Cardiac muscle cell (in vitro differentiated cells and primary cell): ENCODE measurements around the gene ACOXL. TPM values are rescaled to one million over a fixed set of nuclear protein-coding genes. Genes with fewer than 3 reads are reported as not detected.
"Not testable (repeated sequence)": the region's sequence is repeated elsewhere in the genome, so short reads cannot be mapped to it uniquely, and the experiment has no call there.

Experiments used
- DNase-seq, 2 donors: peaks; one replicate each; pipeline versions ENCODE4 v3.0.0 to v3.0.0-alpha.2; 2010 to 2017; ENCODE audit warnings: low read depth in 1 of 2, low spot score in 1 of 2
- H3K27ac ChIP-seq: fragments of 200-600 bp; sonication (generic); 2 replicates; pipeline ENCODE4 v1.5.1; 2016
- H3K27me3 ChIP-seq: fragments of 200-600 bp; sonication (generic); 2 replicates; pipeline ENCODE4 v1.6.0; 2016; ENCODE audit warnings: control low read depth
- H3K36me3 ChIP-seq: fragments of 200-600 bp; sonication (generic); 2 replicates; pipeline ENCODE4 v1.5.1; 2016; ENCODE audit warnings: control low read depth
- H3K4me1 ChIP-seq: fragments of 200-600 bp; sonication (generic); 2 replicates; pipeline ENCODE4 v1.8.1; 2017; ENCODE audit warnings: low read depth, mild to moderate bottlenecking, mixed run types
- H3K4me3 ChIP-seq: fragments of 200-600 bp; sonication (generic); 2 replicates; pipeline ENCODE4 v1.5.1; 2016; ENCODE audit warnings: mild to moderate bottlenecking
- H3K9me3 ChIP-seq: fragments of 200-600 bp; sonication (generic); 2 replicates; pipeline ENCODE4 v1.5.1; 2017; ENCODE audit warnings: low read depth, mild to moderate bottlenecking, control low read depth
- CTCF ChIP-seq: IDR thresholded peaks from 2 replicates; pipeline ENCODE4 v1.5.1; 2012; ENCODE audit warnings: low read depth, mild to moderate bottlenecking, low read length
- polyA plus RNA-seq: library from polyadenylated mRNA; unstranded; fragments of >200 nt; fragmentation: Nextera tagmentation; extraction: Ambion mirVana; gene quantifications from 2 replicates; pipeline ENCODE4 v1.2.1, GENCODE V29; 2016
- total RNA-seq: library from RNA; depleted of rRNA; stranded (reverse); fragments of >200 nt; gene quantifications from 2 replicates; pipeline ENCODE4 v1.2.3, GENCODE V29; 2016

ACOXL gene
- total and polyA plus RNA-seq, 2 experiments from 2014 or later, result 0.89 to 2.4 TPM

GRCh38 chr2:111039628-111040383 lies 307.4 kb downstream of the ACOXL start:
- Histone ChIP-seq H3K27ac (no peak overlapping the region), H3K4me3 (no peak overlapping the region), H3K27me3 (no peaks in the 10 kb centered on the region), H3K4me1 (peaks cover 5% of the 10 kb centered on the region), H3K36me3 (no peaks in the 10 kb centered on the region), H3K9me3 (no peaks in the 10 kb centered on the region)
- DNase-seq, result no peak
- no peak for TF ChIP-seq CTCF

- Histone ChIP-seq H3K9me3 (no peaks in the 10 kb centered on the region), H3K4me3 (no peak overlapping the region), H3K4me1 (peaks cover 5% of the 10 kb centered on the region), H3K27ac (no peak overlapping the region), H3K36me3 (no peaks in the 10 kb centered on the region), H3K27me3 (no peaks in the 10 kb centered on the region)
- TF ChIP-seq CTCF, result no peak
- DNase-seq, result no peak
Measured at GRCh38 chr2:111041398-111042202, 309.2 kb downstream of the ACOXL start.

GRCh38 chr2:111042261-111042660 lies 309.9 kb downstream of the ACOXL start:
- Histone ChIP-seq H3K9me3 (no peaks in the 10 kb centered on the region), H3K27ac (no peak overlapping the region), H3K36me3 (no peaks in the 10 kb centered on the region), H3K4me3 (no peak overlapping the region), H3K4me1 (peaks cover 5% of the 10 kb centered on the region), H3K27me3 (no peaks in the 10 kb centered on the region)
- TF ChIP-seq CTCF, result no peak
- DNase-seq, result no peak

GRCh38 chr2:111042772-111043771 lies 310.7 kb downstream of the ACOXL start:
- Histone ChIP-seq H3K27ac (no peak overlapping the region), H3K27me3 (no peaks in the 10 kb centered on the region), H3K4me1 (peaks cover 5% of the 10 kb centered on the region), H3K36me3 (no peaks in the 10 kb centered on the region), H3K4me3 (no peak overlapping the region), H3K9me3 (no peaks in the 10 kb centered on the region)
- no peak for DNase-seq
- TF ChIP-seq CTCF, result no peak

- Histone ChIP-seq H3K27me3 (no peaks in the 10 kb centered on the region), H3K27ac (no peak overlapping the region), H3K4me1 (peaks cover 5% of the 10 kb centered on the region), H3K36me3 (no peaks in the 10 kb centered on the region), H3K4me3 (no peak overlapping the region), H3K9me3 (no peaks in the 10 kb centered on the region)
- TF ChIP-seq CTCF, result no peak
- DNase-seq, result no peak
Measured at GRCh38 chr2:111044066-111044465, 311.7 kb downstream of the ACOXL start.

GRCh38 chr2:111045236-111045635 lies 312.9 kb downstream of the ACOXL start:
- H3K4me3 ChIP-seq, H3K27me3 ChIP-seq, H3K36me3 ChIP-seq, H3K27ac ChIP-seq, H3K9me3 ChIP-seq, H3K4me1 ChIP-seq, DNase-seq: not testable (repeated sequence)
